DMS153 (cell line): Measurements from ENCODE around the gene SCN5A.
"Not testable (repeated sequence)": the region's sequence is repeated elsewhere in the genome, so short reads cannot be mapped to it uniquely, and the experiment has no call there.

Experiments used
- DNase-seq: peaks from one replicate; lab custom pipeline; 2025; lab: John Stamatoyannopoulos, UW

SCN5A gene

GRCh38 chr3:38578551-38578950 lies 70.9 kb downstream of the SCN5A start:
- no peak for DNase-seq

GRCh38 chr3:38578081-38578475 lies 71.4 kb downstream of the SCN5A start:
- DNase-seq, result no peak

GRCh38 chr3:38577371-38578080 lies 72.0 kb downstream of the SCN5A start:
- DNase-seq, result no peak

GRCh38 chr3:38576526-38577370 lies 72.7 kb downstream of the SCN5A start:
- DNase-seq, result no peak

GRCh38 chr3:38576131-38576525 lies 73.4 kb downstream of the SCN5A start:
- DNase-seq, result no peak

- DNase-seq, result no peak
Observed at GRCh38 chr3:38575279-38575843, 74.1 kb downstream of the SCN5A start.

GRCh38 chr3:38574411-38575278 lies 74.8 kb downstream of the SCN5A start:
- DNase-seq, result no peak

GRCh38 chr3:38573556-38573955 lies 75.9 kb downstream of the SCN5A start:
- DNase-seq, result no peak

GRCh38 chr3:38573111-38573510 lies 76.4 kb downstream of the SCN5A start:
- DNase-seq, result no peak

GRCh38 chr3:38567498-38567897 lies 82.0 kb downstream of the SCN5A start:
- DNase-seq, result no peak

GRCh38 chr3:38566794-38567193 lies 82.7 kb downstream of the SCN5A start:
- DNase-seq, result not testable (repeated sequence)

GRCh38 chr3:38566215-38566528 lies 83.3 kb downstream of the SCN5A start:
- no peak for DNase-seq

- DNase-seq, result no peak
Observed at GRCh38 chr3:38565339-38566214, 83.9 kb downstream of the SCN5A start.

GRCh38 chr3:38564631-38565338 lies 84.7 kb downstream of the SCN5A start:
- no peak for DNase-seq

GRCh38 chr3:38563886-38564270 lies 85.6 kb downstream of the SCN5A start:
- no peak for DNase-seq

- DNase-seq, result no peak
Observed at GRCh38 chr3:38563070-38563885, 86.2 kb downstream of the SCN5A start.

- no peak for DNase-seq
Observed at GRCh38 chr3:38562467-38562925, 87.0 kb downstream of the SCN5A start.

- DNase-seq, result no peak
Observed at GRCh38 chr3:38561746-38562466, 87.6 kb downstream of the SCN5A start.
